Dendritic cell treated with granulocyte-macrophage colony-stimulating factor and Interleukin-4, amounts not matched to agents 40 ng/mL and 50 ng/mL, for 4 days (primary cell): ENCODE measurements around the gene MYNN.

Experiments
- H3K27ac Mint-ChIP-seq: one replicate; pipeline ENCODE4 v1.8.0; 2022; ENCODE audit warnings: mild to moderate bottlenecking, mixed read lengths
- H3K27me3 Mint-ChIP-seq: one replicate; pipeline ENCODE4 v1.8.0; 2022; ENCODE audit warnings: mild to moderate bottlenecking, mixed read lengths
- H3K36me3 Mint-ChIP-seq: one replicate; pipeline ENCODE4 v1.8.0; 2022; ENCODE audit warnings: low read depth, mixed read lengths
- H3K4me1 Mint-ChIP-seq: one replicate; pipeline ENCODE4 v1.8.0; 2022; ENCODE audit warnings: low read depth, mixed read lengths
- H3K4me3 Mint-ChIP-seq: one replicate; pipeline ENCODE4 v1.8.0; 2022; ENCODE audit warnings: mild to moderate bottlenecking, moderate library complexity, mixed read lengths
- H3K9me3 Mint-ChIP-seq: one replicate; pipeline ENCODE4 v1.8.0; 2022; ENCODE audit warnings: mixed read lengths
- intact Hi-C: fragments of 100-400 bp; cut with micrococcal nuclease; formaldehyde crosslinking; loops from one replicate; pipeline ENCODE4 v1.15.0; 2022

MYNN gene

GRCh38 chr3:169764312-169764881, 8.8 kb upstream of the MYNN start:
- H3K9me3 Mint-ChIP-seq, result no peaks in the 10 kb centered on the region
- peaks cover 5% of the 10 kb centered on the region for H3K36me3 Mint-ChIP-seq
- no peaks in the 10 kb centered on the region for H3K27me3 Mint-ChIP-seq
- intact Hi-C loops, result loop anchor here (1.0 to 10.0 kb wide), 6 partner anchors 9 to 1670 kb away; partner anchors contain the start of genes GOLIM4, LRRC31, MYNN and SEC62
- H3K4me1 Mint-ChIP-seq, result peaks cover 5% of the 10 kb centered on the region
- peak overlapping the region; percentile 94 for H3K4me3 Mint-ChIP-seq
- peak overlapping the region; percentile 98 for H3K27ac Mint-ChIP-seq

GRCh38 chr3:169764882-169765612, 8.1 kb upstream of the MYNN start, which contains the start of gene TERC:
TSS of gene TERC (minus strand) at chr3:169765060.
- H3K4me1 Mint-ChIP-seq, result peaks cover 4% of the 10 kb centered on the region
- peak within 1 kb of the TSS; percentile 98 for H3K27ac Mint-ChIP-seq
- H3K9me3 Mint-ChIP-seq, result no peaks in the 10 kb centered on the region
- H3K36me3 Mint-ChIP-seq, result peaks cover 5% of the 10 kb centered on the region
- intact Hi-C loops, result loop anchor here (1.0 to 10.0 kb wide), 6 partner anchors 8 to 1670 kb away; partner anchors contain the start of genes GOLIM4, LRRC31, MYNN and SEC62
- peak within 1 kb of the TSS; percentile 94 for H3K4me3 Mint-ChIP-seq
- no peaks in the 10 kb centered on the region for H3K27me3 Mint-ChIP-seq

- Mint-ChIP-seq H3K36me3 (peaks cover 14% of the 10 kb centered on the region), H3K4me3 (peak within 1 kb of the TSS; percentile 78), H3K4me1 (no peaks in the 10 kb centered on the region), H3K9me3 (no peaks in the 10 kb centered on the region), H3K27me3 (no peaks in the 10 kb centered on the region), H3K27ac (peak within 1 kb of the TSS; percentile 90)
- intact Hi-C loops, result loop anchor here (5.0 to 10.0 kb wide), 4 partner anchors 95 to 1675 kb away; partner anchors contain the start of genes GOLIM4, LRRC31 and SKIL
These were observed 3.7 kb upstream of the MYNN start, which contains the start of gene ACTRT3 for GRCh38 chr3:169769287-169770181. TSS of gene ACTRT3 (minus strand) at chr3:169769561. CDS start at chr3:169769520, 41 bp downstream.

- Mint-ChIP-seq H3K27me3 (no peaks in the 10 kb centered on the region), H3K27ac (peak overlapping the region; percentile 99), H3K4me1 (peaks cover 9% of the 10 kb centered on the region), H3K4me3 (peak overlapping the region; percentile 93), H3K36me3 (peaks cover 33% of the 10 kb centered on the region), H3K9me3 (no peaks in the 10 kb centered on the region)
- intact Hi-C loops, result loop anchor here (2.0 to 5.0 kb wide), 2 partner anchors 409 to 586 kb away; partner anchors contain the start of genes PHC3 and SKIL
These were observed 1.5 kb upstream of the MYNN start for GRCh38 chr3:169771497-169772304.

GRCh38 chr3:169772305-169772896, 795 bp upstream of the MYNN start:
- no peaks in the 10 kb centered on the region for H3K27me3 Mint-ChIP-seq
- peak overlapping the region; percentile 93 for H3K4me3 Mint-ChIP-seq
- H3K9me3 Mint-ChIP-seq, result no peaks in the 10 kb centered on the region
- H3K4me1 Mint-ChIP-seq, result peaks cover 14% of the 10 kb centered on the region
- intact Hi-C loops, result loop anchor here (2.0 to 5.0 kb wide), 2 partner anchors 408 to 585 kb away; partner anchors contain the start of genes PHC3 and SKIL
- peak overlapping the region; percentile 99 for H3K27ac Mint-ChIP-seq
- peaks cover 40% of the 10 kb centered on the region for H3K36me3 Mint-ChIP-seq

- Mint-ChIP-seq H3K27ac (peak overlapping the region; percentile 99), H3K27me3 (no peaks in the 10 kb centered on the region), H3K9me3 (no peaks in the 10 kb centered on the region), H3K4me3 (peak overlapping the region; percentile 93), H3K36me3 (peaks cover 58% of the 10 kb centered on the region), H3K4me1 (peaks cover 14% of the 10 kb centered on the region)
- intact Hi-C loops, result loop anchor here (5.0 kb wide), 1 partner anchor 583 kb away; the partner anchor contains the start of gene SKIL
These were observed 990 bp downstream of the MYNN start for GRCh38 chr3:169774186-169774585.

GRCh38 chr3:169777822-169778221, 4.6 kb downstream of the MYNN start:
- no peak overlapping the region for H3K4me3 Mint-ChIP-seq
- H3K4me1 Mint-ChIP-seq, result peaks cover 27% of the 10 kb centered on the region
- peaks cover 88% of the 10 kb centered on the region for H3K36me3 Mint-ChIP-seq
- intact Hi-C loops, result loop anchor here (5.0 kb wide), 2 partner anchors 34 to 194 kb away; partner anchors contain the start of genes LRRC34 and LRRIQ4
- H3K27ac Mint-ChIP-seq, result no peak overlapping the region
- H3K9me3 Mint-ChIP-seq, result no peaks in the 10 kb centered on the region
- H3K27me3 Mint-ChIP-seq, result no peaks in the 10 kb centered on the region

- Mint-ChIP-seq H3K4me1 (peaks cover 18% of the 10 kb centered on the region), H3K4me3 (no peak overlapping the region), H3K36me3 (peaks cover 83% of the 10 kb centered on the region)
These were observed 7.5 kb downstream of the MYNN start for GRCh38 chr3:169780742-169781141.

GRCh38 chr3:169781209-169781855, 8.1 kb downstream of the MYNN start:
- H3K36me3 Mint-ChIP-seq, result peaks cover 83% of the 10 kb centered on the region
- no peaks in the 10 kb centered on the region for H3K9me3 Mint-ChIP-seq
- H3K27me3 Mint-ChIP-seq, result no peaks in the 10 kb centered on the region
- H3K4me1 Mint-ChIP-seq, result peaks cover 18% of the 10 kb centered on the region
- no peak overlapping the region for H3K4me3 Mint-ChIP-seq
- H3K27ac Mint-ChIP-seq, result no peak overlapping the region
- intact Hi-C loops, result no loop called here

More at GRCh38 chr3:169780742-169781141, 7.5 kb downstream of the MYNN start:
- H3K27me3 Mint-ChIP-seq, result no peaks in the 10 kb centered on the region
- no peak overlapping the region for H3K27ac Mint-ChIP-seq
- no peaks in the 10 kb centered on the region for H3K9me3 Mint-ChIP-seq
- intact Hi-C loops, result no loop called here

GRCh38 chr3:169787120-169787519, 13.9 kb downstream of the MYNN start:
- H3K27me3 Mint-ChIP-seq, result no peaks in the 10 kb centered on the region
- H3K9me3 Mint-ChIP-seq, result no peaks in the 10 kb centered on the region
- intact Hi-C loops, result no loop called here
- H3K36me3 Mint-ChIP-seq, result peaks cover 62% of the 10 kb centered on the region
- H3K4me1 Mint-ChIP-seq, result no peaks in the 10 kb centered on the region
- H3K4me3 Mint-ChIP-seq, result no peak overlapping the region
- no peak overlapping the region for H3K27ac Mint-ChIP-seq

GRCh38 chr3:169787791-169788190, 14.6 kb downstream of the MYNN start:
- Mint-ChIP-seq H3K36me3 (peaks cover 62% of the 10 kb centered on the region), H3K27ac (no peak overlapping the region), H3K4me3 (no peak overlapping the region), H3K27me3 (no peaks in the 10 kb centered on the region), H3K4me1 (no peaks in the 10 kb centered on the region), H3K9me3 (no peaks in the 10 kb centered on the region)
- intact Hi-C loops, result no loop called here

- no peaks in the 10 kb centered on the region for H3K9me3 Mint-ChIP-seq
- no peak overlapping the region for H3K27ac Mint-ChIP-seq
- intact Hi-C loops, result no loop called here
- H3K4me3 Mint-ChIP-seq, result no peak overlapping the region
- no peaks in the 10 kb centered on the region for H3K27me3 Mint-ChIP-seq
- peaks cover 54% of the 10 kb centered on the region for H3K36me3 Mint-ChIP-seq
- H3K4me1 Mint-ChIP-seq, result no peaks in the 10 kb centered on the region
These were observed 17.0 kb downstream of the MYNN start for GRCh38 chr3:169790219-169790618.
